Subcutaneous abdominal adipose tissue (tissue), 5 donors: ENCODE results near the gene PMPCA.

ENCODE experiments used
- H3K27ac ChIP-seq: one replicate; pipeline ENCODE4 v1.7.0; 2013; ENCODE audit warnings: low read depth, mild to moderate bottlenecking, inconsistent platforms, low read length, moderate library complexity
- H3K27me3 ChIP-seq, 5 donors: one replicate each; pipeline ENCODE4 v1.7.0; 2013; ENCODE audit warnings: low read length in 5 of 5, inconsistent platforms in 1 of 5; ENCODE audit not compliant: control insufficient read depth in 5 of 5, insufficient read depth in 4 of 5
- H3K36me3 ChIP-seq, 5 donors: one replicate each; pipeline ENCODE4 v1.7.0; 2013; ENCODE audit warnings: low read length in 5 of 5; ENCODE audit not compliant: control insufficient read depth in 5 of 5, insufficient read depth in 5 of 5
- H3K4me1 ChIP-seq, 5 donors: one replicate each; pipeline ENCODE4 v1.7.0; 2013; ENCODE audit warnings: low read length in 5 of 5, mild to moderate bottlenecking in 3 of 5, moderate library complexity in 1 of 5; ENCODE audit not compliant: control insufficient read depth in 5 of 5, insufficient read depth in 5 of 5
- H3K4me3 ChIP-seq, 5 donors: one replicate each; pipeline ENCODE4 v1.7.0; 2013; ENCODE audit warnings: low read length in 5 of 5, low read depth in 1 of 5
- H3K9ac ChIP-seq, 5 donors: one replicate each; pipeline ENCODE4 v1.7.0; 2013; ENCODE audit warnings: low read length in 5 of 5, mild to moderate bottlenecking in 4 of 5, moderate library complexity in 3 of 5
- H3K9me3 ChIP-seq, 5 donors: one replicate each; pipeline ENCODE4 v1.7.0; 2013; ENCODE audit warnings: low read length in 5 of 5; ENCODE audit not compliant: control insufficient read depth in 5 of 5
- donor health status: healthy.
- donor health status: healthy.
- donor health status: healthy.
- donor health status: healthy.
- donor health status: healthy.

Gene PMPCA

DNA sequence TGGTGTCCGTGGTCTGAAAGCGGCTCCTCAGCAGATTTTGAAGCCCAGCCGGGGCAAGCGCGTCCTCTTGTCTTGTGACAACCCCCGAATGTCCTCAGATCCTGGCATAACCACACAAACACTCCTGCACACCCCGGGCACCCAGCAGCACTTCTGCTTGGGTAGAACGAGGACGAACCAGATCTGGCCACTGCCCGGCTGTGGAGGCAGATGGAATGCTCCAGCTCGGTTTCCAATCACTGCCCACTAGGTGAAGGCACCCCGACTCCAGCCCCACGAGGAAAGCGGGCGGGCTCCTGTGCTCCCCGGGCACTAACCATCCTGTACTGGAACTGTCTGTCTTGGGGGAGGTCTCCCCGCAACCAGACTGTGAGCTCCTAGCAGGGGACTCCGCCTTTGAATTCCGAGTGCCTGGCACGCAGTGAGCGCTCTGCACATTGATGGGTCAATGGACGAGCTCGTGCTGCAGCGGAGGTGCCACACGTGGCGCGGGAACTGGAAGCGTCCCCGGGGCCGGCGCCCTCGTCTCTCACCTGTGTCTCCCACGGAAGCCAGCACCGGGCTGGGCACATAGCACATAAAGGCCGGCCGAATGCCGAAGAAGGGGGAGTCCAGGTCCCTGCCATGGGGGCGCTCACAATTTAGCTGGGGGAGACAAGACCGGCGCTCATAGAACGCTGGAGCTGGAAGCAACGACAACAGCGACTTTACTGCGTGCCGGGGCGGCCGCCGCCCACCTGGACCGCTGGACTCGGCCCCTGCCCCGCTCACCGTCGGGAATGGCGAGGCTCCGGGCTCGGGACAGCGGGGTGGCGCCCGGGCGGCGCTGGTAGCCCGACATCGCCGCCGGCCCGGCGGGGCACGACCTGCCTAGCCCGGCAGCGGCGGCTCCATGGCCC lies 652 bp upstream of the PMPCA start:
- H3K36me3 ChIP-seq = peaks cover 0 to 51% (median 44%) of the 10 kb centered on the region in 5 donors

GRCh38 chr9:136411378-136411777 lies 920 bp downstream of the PMPCA start:
- Histone ChIP-seq H3K9ac (peak overlapping the region; percentile 22 to 98 (median 95)), H3K27me3 (no peaks in the 10 kb centered on the region), H3K4me3 (peak overlapping the region; percentile 74 to 96 (median 91)), H3K36me3 (peaks cover 0 to 54% (median 49%) of the 10 kb centered on the region in 5 donors), H3K27ac (no peak overlapping the region), H3K9me3 (no peaks in the 10 kb centered on the region), H3K4me1 (peaks cover 7 to 32% (median 25%) of the 10 kb centered on the region in 5 donors)

More for the DNA sequence above, 652 bp upstream of the PMPCA start:
- Histone ChIP-seq H3K4me1 (peaks cover 7 to 32% (median 25%) of the 10 kb centered on the region in 5 donors), H3K4me3 (peak overlapping the region; percentile 59 to 96 (median 77)), H3K9ac (peak overlapping the region in 4 of 5 donors; percentile 74 to 85 (median 82)), H3K27me3 (no peaks in the 10 kb centered on the region), H3K9me3 (no peaks in the 10 kb centered on the region), H3K27ac (peak overlapping the region; percentile 57)

DNA sequence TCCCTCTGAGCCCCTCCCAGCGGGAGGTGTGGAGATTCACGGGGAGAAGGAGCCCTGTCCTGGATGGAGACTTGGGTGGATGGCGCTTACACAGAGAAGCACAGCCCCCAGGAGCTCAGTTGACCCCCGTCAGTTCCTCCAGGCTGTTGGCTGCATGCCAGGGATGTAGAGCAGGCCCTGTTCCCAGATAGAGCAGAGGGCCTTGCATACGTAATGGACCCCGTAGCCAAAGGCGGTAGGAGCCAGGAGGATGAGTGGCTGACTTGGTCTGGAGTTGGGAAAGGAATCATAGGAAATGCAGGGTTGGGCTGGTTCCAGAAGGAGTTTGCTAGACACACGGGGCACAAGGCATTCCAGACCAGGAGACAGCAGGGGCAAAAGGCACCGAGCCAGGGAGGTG lies 2.5 kb downstream of the PMPCA start:
- no peak overlapping the region for H3K4me3 ChIP-seq
- H3K4me1 ChIP-seq = peaks cover 7 to 32% (median 25%) of the 10 kb centered on the region in 5 donors
- no peak overlapping the region for H3K27ac ChIP-seq
- H3K9ac ChIP-seq = no peak overlapping the region
- H3K27me3 ChIP-seq = no peaks in the 10 kb centered on the region
- H3K9me3 ChIP-seq = no peaks in the 10 kb centered on the region
- peaks cover 0 to 56% (median 51%) of the 10 kb centered on the region in 5 donors for H3K36me3 ChIP-seq

- Histone ChIP-seq H3K4me1 (peaks cover 4 to 8% (median 7%) of the 10 kb centered on the region in 5 donors), H3K27me3 (no peaks in the 10 kb centered on the region), H3K36me3 (peaks cover 0 to 87% (median 83%) of the 10 kb centered on the region in 5 donors), H3K4me3 (no peak overlapping the region), H3K9ac (no peak overlapping the region), H3K27ac (no peak overlapping the region), H3K9me3 (no peaks in the 10 kb centered on the region)
Measured at GRCh38 chr9:136416427-136416826, 6.0 kb downstream of the PMPCA start.

GRCh38 chr9:136416914-136417313 lies 6.5 kb downstream of the PMPCA start:
- H3K27ac ChIP-seq = no peak overlapping the region
- no peaks in the 10 kb centered on the region for H3K27me3 ChIP-seq

GRCh38 chr9:136418182-136419091 lies 8.0 kb downstream of the PMPCA start:
- Histone ChIP-seq H3K4me1 (no peaks in the 10 kb centered on the region), H3K9ac (no peak overlapping the region), H3K4me3 (no peak overlapping the region), H3K36me3 (peaks cover 0 to 96% (median 94%) of the 10 kb centered on the region in 5 donors), H3K27me3 (no peaks in the 10 kb centered on the region), H3K27ac (no peak overlapping the region), H3K9me3 (no peaks in the 10 kb centered on the region)

More at GRCh38 chr9:136416914-136417313, 6.5 kb downstream of the PMPCA start:
- Histone ChIP-seq H3K9ac (no peak overlapping the region), H3K4me3 (no peak overlapping the region), H3K4me1 (peaks cover 0 to 3% (median 2%) of the 10 kb centered on the region in 5 donors), H3K36me3 (peaks cover 0 to 92% (median 87%) of the 10 kb centered on the region in 5 donors), H3K9me3 (no peaks in the 10 kb centered on the region)

GRCh38 chr9:136419092-136419420 lies 8.6 kb downstream of the PMPCA start:
- H3K4me3 ChIP-seq = no peak overlapping the region
- H3K4me1 ChIP-seq = no peaks in the 10 kb centered on the region
- H3K27me3 ChIP-seq = no peaks in the 10 kb centered on the region
- H3K27ac ChIP-seq = no peak overlapping the region
- H3K9ac ChIP-seq = no peak overlapping the region
- no peaks in the 10 kb centered on the region for H3K9me3 ChIP-seq
- peaks cover 0 to 96% (median 92%) of the 10 kb centered on the region in 5 donors for H3K36me3 ChIP-seq

DNA sequence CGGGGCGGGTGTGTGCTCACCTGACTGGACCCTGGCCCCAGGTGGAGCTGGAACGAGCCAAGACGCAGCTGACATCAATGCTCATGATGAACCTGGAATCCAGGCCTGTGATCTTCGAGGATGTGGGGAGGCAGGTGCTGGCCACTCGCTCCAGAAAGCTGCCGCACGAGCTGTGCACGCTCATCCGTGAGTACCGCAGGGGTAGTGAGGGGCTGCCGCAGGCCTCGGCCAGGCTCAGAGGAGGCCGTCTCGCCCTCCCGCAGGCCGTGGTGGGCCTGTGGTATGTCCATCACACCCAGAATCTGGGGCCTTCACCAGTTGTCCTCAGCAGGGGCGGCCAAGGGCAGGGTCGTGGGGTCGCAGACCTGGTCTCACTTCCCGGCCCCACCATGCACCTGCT lies 11.3 kb downstream of the PMPCA start:
- Histone ChIP-seq H3K4me1 (peaks cover 0 to 6% (median 0%) of the 10 kb centered on the region in 5 donors), H3K27ac (no peak overlapping the region), H3K27me3 (no peaks in the 10 kb centered on the region), H3K36me3 (peaks cover 0 to 79% (median 76%) of the 10 kb centered on the region in 5 donors), H3K9ac (no peak overlapping the region), H3K9me3 (no peaks in the 10 kb centered on the region), H3K4me3 (no peak overlapping the region)

DNA sequence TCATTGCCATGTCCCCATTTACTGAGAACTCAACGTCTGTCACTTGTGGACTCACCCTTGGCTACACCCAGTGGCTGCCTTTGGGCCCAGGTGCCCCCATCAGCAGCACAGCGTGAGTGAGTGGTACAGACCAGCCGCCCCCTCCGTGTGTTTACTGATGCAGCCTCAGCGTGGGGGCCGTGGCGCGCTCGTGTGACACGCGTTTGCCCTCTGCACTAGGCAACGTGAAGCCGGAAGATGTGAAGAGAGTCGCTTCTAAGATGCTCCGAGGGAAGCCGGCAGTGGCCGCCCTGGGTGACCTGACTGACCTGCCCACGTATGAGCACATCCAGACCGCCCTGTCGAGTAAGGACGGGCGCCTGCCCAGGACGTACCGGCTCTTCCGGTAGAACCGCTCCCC lies 12.4 kb downstream of the PMPCA start:
- H3K9me3 ChIP-seq = no peaks in the 10 kb centered on the region
- no peak overlapping the region for H3K9ac ChIP-seq
- no peaks in the 10 kb centered on the region for H3K27me3 ChIP-seq
- H3K27ac ChIP-seq = no peak overlapping the region
- H3K4me1 ChIP-seq = peaks cover 0 to 6% (median 0%) of the 10 kb centered on the region in 5 donors
- H3K4me3 ChIP-seq = no peak overlapping the region
- H3K36me3 ChIP-seq = peaks cover 0 to 68% (median 66%) of the 10 kb centered on the region in 5 donors
